Stimulated activated CD8-positive, alpha-beta memory T cell treated with anti-CD3 and anti-CD28 coated beads, Interleukin-4, amount 100 ng/mL, for 48 hours (primary cell): ENCODE measurements around the gene ARHGEF19.
A peak's percentile ranks its signal among the peaks of the same experiment; 100 is the strongest.
"Not testable (repeated sequence)": the region's sequence is repeated elsewhere in the genome, so short reads cannot be mapped to it uniquely, and the experiment has no call there.

Source experiments
- DNase-seq: peaks from one replicate; pipeline ENCODE4 v3.0.0-alpha.2; 2020

The ARHGEF19 gene

DNA sequence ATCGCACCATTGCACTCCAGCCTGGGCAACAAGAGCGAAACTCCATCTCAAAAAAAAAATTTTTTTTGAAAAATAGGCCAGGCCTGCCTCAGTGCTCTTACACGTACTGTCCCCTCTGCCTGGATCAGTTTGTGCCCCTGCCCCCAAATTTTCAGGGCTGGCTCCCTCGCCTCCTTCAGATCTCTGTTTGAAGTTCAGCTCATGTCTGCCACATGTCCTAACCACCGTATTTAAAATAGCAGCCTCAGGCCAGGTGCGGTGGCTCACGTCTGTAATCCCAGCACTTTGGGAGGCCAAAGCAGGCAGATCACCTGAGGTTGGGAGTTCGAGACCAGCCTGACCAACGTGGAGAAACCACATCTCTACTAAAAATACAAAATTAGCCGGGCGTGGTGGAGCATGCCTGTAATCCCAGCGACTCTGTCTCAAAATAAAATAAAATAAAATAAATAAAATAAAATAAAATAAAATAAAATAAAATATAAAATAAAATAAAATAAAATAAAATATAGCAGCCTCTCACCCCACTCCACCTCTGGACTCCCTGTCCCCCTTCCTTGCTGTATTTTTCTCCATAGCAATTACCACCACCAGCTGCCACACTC lies 48.7 kb downstream of the ARHGEF19 start:
- not testable (repeated sequence) for DNase-seq

DNA sequence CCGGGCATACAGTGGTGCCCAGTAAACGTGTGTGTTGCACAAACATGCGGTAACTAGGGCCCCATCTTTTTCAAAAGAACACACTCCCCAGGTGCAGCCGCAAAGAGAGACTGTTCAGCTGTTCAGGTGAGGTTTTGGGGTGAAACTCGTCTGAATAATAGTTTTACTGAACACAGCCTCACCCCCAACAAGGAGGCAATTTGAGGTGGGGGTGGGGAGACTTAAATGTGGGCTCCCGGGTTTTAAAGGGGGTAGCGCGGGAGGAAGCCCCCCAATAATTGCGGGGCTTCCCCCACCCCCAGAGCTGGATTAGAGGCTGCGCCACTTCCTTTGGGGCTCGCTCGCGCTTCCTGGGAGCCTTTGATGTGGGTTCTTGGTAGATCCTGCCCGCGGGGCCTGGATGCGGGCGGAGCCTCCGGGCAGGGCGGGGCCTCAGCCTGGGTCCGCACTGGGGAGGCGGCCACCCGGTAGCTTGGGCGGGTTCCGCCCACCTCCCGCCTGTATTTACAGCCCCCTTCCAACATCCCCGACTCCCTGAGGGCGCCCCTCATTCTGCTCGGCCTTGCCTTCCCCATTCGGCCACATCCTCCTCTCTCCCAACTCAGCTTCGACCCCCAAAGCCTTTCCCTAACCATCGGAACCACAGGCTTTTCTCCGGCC lies 50.2 kb downstream of the ARHGEF19 start:
- peak; percentile 73 for DNase-seq

DNA sequence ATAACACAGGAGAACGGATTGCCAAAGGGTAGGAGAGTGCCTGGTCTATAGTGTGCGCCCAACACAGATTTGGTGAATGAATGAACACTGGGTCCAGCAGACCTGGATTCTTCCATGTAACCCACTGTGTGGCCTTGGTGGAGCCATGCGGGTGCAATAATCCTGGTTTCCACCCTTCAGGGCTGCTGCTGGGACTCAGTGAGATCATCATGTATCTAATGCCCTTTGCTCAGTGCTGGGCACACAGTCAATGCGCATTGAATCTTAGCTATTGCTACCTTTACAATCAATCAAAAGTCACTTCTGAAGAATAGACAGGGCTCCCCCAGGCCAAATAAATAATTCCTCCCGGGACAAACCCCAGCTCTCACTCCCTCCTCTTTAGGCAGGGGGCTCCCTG lies 50.7 kb downstream of the ARHGEF19 start:
- no peak for DNase-seq

DNA sequence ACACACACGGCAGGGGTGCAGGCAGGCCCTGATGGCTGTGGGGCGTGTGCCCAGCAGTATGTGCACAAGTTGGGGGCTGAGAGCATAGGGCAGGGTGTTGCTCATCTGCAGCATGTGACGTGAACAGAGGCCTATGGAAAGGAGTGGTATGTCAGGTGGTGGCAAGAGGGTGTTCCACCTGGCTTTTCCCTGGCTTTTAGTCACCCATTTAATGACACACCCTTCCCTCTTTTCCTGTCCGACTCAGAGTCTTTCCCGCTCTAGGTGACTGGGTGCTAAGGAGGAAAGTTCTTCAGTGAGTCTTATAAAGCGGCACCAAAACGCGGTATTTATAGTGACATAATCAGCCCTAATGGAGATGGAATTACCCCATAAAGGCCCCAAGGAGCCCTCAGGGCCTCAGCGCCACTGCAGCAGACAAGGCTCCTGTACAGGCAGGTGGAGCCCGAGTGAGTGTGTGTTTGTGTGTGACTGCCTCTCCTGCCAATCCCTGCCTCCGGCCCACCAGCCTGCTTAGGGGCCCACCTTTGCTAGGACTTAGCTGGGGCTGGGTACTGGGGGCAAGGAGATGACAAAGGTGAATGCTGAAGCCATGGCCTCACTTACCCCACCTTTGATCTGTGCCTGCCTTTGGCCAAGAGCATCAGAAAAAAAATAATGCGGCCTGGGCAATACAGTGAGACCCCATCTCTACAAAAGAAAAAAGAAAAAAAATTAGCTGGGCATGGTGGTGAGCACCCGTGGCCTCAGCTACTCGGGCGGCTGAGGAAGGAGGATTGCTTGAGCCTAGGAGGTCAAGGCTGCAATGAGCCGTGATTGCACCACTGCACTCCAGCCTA lies 53.2 kb downstream of the ARHGEF19 start:
- no peak for DNase-seq

DNA sequence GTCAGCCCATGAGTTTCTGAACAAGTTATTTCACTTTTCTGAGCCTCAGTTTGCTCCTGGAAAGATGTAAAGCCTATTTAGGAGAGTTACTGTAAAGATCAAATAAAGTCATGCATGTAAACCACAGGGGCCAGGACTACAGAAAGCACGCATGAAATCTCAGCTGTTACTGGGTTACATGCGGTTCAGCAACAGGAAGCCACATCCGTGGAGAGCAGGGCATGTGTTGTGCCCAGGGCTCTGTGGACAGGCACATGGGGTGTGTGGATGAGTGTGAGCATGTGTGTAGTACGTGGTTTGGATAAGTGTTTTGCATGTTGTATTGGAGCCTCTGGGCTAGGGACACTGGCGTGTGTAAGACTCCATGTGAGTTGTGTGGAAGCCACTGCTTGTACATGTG lies 54.4 kb downstream of the ARHGEF19 start:
- no peak for DNase-seq

DNA sequence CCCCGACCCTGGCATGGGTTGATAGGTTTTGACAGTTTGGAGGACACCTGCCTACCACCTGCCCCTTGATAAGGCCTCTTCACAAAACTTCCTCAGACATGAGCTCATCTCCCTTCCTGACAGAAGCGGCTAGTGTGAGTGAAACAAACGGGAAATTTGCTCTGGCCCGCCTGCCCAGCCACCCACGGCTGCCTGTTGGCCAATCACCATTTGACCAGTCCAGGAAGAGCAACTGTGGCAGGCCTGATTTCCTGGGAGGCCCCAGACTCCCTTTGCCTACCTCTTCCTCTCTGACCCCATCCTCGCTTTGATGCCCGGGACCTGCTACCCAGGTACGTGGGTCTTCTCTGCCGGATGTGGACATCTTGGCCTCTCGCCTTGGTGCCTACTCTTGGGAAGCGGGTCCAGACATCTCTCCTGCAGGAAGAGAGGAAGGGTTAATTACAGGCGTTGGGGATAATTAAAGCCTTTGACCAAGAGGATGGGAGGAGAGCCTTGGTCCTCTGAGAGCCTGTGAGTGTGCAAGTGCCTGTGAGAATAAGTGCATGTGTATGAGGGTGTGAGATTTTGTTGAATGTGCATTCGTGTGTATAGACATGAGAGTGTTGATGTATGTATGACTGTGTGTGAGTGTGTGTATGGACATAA lies 55.5 kb downstream of the ARHGEF19 start:
- DNase-seq: no peak

DNA sequence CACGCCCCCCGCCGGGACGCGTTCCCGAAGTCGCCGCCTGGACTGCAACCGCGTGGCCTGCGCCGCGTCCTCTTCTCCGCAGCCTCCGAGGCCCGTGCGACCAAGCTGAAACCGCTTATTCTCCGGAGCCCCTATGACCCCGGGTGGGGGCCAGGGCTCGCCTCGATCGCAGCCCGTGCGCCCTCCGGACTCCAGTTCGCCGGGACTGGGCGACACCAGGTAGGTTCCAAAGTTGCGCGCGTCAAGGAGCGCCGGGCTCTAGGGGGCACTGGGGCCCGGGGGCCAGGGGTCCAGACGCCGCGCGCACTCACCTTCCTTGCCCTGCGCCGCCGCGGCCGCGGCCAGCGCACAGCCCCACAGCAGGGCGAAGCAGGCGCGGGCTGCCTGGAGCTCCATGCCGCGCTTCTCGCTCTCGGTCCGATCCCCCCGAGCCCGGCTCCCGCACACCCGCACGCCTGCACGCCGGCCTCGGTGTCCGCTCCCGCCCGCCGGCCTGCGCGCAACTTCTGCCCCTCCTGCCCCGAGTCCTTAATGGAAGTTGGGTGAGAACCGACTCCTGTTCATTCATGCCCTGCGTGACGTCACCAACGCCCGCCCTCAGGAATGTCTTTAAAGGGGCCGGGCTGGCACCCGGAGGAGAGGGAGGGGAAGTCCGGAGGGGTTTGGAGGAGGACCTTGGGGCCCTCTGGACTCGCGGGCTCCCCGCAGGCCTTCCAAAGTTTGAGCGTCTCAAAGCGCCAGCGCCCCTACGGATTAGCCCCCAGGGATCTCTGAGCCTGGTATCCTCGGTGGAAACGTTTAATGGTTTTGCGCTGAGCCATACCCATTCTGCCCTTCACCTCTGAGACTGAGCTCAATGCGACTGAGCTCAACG lies 56.7 kb downstream of the ARHGEF19 start, which contains the start of gene EPHA2:
Gene EPHA2 (minus strand): TSS at position 533 of the 874 bp plus-strand sequence. CDS start 137 bp downstream, at position 396.
- no peak for DNase-seq

DNA sequence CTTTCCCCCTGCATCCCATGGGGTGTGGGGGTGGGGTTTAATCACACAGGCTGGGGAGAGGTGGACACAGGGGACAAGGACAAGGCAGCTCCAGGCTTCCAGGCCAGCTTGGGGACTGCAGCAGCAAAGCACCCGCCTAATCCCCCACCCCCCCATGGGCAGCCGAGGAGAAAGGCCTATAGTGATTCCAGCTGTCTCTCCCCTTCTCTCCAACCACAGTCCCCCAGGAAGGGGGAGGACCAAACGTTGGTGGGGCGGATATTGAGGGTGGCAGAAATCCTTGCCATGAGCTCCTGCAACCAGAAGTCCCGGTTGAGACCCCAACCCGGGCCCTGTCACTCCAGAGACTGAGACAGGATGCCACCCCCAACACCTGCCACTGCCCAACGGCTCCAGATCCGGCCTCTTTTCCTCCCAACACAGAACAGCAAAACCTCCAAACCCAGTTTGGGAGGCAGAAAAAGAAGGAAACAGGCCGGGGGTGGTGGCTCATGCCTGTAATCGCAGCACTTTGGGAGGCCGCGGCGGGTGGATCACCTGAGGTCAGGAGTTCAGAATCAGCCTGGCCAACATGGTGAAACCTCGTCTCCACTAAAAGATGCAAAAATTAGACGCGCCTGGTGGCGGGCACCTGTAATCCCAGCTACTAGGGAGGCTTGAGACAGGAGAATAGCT lies 58.3 kb downstream of the ARHGEF19 start:
- DNase-seq: no peak

DNA sequence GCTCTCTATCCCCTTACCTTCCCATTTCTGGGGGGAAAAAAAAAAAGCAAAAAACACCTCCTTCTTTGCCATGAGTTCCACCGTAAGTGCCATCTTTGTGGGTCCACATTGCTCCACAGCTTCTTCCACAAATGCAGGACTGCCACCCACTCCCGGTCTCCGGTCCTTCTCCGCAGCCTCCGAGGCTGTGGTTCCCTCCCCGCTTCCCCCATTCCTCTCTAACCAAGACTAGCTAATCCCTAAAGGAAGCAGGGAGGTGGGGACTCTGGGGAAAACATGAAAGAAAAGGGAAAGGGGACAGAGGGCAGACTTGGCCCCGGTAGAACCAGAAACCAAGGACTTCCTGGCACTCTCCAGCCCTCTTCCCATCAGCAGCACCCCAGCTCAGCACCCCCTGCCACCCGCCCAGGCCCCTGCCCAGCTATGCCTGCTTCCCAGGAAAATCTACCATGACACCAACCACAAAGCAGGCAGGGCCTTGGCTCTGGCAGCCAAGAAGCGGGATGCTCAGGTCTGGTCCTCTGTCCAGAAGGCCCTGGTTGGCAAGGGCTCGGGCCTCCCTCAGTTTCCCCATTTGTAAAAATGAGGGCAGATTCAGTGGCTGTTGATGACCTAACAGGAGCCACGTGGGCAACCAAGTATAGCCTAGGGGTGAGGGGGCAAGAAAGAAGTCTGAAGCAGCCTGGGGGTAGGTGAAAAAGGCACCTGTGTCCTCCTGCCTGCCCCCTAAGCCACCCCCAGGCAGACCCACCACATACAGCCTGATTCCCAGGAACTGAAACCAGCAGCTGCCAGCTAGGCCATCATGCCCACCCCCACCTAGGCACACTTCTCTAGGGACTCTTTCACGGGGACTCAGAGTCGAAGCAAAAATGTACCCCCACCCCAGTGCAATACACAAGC lies 59.1 kb downstream of the ARHGEF19 start:
- no peak for DNase-seq

DNA sequence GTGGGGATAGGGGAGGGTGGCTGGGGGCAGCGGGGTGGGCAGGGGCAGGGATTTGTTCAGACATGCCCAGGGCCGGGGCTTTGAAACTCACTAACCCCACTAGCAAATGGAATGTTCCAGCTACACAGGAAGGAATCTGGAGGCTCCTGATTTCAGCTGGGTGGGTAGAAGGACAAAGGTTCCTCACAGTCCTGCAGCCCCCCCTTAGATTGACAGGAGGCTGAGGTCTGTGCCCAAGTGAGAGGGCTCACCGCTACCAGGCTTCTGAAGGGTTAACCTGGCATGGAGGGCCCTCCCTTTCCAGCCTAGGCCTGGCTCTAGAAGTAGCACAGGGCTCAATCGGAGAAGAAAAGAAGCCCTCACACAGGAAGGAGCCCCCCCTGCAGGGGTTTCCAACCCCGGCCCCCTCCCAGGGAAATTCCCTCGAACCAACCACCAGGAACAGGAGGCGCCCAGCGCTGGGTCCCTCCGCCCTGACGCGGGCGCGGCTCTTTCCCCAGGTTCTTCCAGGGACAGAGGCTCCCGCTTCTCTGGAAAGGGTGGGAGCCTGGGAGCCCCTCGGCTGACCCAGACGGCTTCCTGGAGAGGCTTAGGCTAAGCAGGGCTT lies 59.9 kb downstream of the ARHGEF19 start:
- DNase-seq: no peak

DNA sequence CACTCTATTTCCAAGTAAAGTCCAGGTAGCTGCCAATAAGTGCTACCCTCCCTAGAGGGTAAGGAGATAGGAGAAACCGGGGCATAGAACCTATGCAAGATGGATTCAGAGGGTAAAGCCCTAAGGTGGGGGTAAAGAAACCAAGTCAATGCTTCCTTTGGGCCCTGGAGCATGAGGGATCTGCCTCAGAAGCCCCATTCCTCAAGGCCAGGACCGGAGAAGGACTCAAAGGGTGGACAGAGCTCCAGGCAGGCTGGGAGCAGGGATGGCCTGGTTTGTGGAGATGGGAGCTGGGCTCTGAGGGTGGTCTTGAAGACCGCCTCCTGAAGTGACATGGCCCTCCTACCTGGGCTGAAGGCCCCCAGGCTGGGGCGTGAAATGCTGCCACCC lies 60.5 kb downstream of the ARHGEF19 start:
- DNase-seq: no peak

DNA sequence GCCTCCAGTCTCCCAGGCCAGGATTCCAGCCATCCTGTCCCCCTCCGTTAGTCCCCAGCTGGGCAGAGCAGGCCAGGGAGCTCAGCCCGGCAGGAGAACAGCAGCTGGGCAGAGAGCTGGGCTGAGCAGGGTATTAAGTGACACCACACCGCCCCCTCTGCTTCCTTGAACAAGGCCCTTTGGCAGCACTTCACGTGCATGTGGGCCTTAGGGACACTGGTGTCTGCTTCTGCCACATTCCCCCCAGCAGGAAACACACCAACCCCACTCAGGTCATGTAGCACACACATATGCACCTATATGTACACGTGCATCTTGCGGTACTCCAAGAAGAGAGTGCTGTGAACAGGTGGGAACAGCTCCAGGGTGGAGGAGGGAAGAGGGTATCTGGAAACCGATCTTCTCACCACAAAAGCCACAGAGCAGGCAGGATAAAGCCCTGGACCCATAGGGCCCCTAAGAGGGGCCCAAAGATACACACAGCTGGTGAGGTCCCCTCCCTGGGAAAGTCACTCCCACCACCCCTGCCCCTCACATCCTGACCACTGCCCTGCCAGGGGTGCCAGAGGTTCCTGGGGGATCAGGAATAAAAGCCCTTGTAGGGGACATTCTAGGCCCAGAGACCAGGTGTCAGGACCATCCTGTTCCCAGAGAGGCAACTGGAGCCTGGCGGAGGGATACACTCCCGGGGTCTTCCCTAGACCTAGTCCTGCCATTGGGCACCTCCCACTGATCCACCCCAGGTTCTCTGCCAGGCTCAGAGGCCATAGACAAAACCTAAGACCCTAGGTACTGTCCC lies 61.1 kb downstream of the ARHGEF19 start:
- DNase-seq: no peak

DNA sequence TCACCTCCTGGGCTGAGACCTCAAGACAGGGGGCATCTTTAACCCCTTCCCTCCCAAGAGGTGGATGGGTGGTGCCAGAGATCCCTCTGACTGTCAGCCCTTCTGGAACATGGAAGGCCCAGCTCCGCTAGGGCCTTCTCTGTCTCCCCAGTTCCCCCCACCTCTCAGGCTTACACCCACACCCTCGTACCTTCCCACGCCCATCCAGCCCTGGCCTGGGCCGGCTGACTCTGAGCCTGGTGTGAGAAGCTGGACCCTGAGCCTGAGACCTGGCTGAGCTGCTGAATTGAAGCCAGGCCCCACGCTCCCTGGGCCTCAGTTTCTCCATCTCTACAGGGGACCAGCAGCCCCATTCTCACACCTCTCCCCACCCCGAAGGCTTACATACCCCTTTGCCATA lies 61.9 kb downstream of the ARHGEF19 start:
- no peak for DNase-seq

DNA sequence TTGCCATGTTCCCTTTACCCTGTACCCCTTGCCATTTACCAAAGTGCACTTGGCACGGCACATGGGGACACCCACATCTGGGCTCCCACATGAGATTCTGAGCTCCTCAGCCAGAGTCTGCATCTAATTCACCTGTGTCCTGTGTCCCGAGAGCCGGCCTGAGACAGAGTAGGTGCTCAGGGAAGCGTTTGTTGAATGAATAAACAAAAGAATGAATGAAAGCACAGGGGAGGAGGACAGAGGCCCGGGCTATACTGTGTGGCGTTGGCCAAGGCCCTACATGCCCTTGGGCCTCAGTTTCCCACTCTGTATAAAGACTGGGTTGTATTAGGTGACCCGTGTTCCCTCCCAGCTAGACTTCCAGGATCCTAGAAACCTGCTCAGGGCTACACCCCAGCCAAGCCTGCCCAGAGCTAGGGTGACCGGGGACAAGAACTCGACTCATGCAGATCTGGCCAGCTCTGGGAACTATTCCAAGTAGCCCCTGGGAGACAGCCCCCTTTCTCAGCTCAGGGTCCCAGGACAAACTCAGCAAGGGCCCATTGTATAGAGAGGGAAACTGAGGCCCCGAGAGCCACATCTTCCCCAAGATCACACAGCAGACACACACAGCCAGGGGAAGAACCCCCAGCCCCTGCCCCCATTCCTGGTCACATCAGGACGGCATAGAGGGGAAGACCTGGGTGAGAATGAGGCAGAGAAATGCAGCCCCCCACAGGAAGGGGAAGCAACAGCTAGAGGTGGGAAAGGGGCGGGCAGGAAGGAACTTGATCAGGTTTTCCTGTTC lies 62.6 kb downstream of the ARHGEF19 start:
- DNase-seq: no peak

DNA sequence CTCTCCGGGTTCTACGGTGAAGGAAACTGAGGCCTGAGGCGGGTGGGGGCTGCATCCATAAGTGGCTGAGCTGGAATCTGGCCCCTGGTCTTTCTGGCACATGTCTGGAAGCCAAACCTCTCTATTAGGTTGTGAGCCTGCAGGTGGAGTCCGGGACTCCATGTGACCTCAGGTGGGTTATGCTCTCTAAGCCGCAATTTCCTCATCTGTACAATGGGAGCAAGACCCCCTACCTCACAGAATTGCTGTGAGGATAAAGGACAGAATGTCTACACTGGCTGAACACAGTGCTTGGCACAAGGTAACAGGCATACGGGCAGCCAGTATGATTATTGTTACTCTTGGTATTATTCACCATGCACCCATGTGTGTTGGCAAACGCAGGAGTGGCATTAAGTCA lies 63.3 kb downstream of the ARHGEF19 start:
- no peak for DNase-seq

DNA sequence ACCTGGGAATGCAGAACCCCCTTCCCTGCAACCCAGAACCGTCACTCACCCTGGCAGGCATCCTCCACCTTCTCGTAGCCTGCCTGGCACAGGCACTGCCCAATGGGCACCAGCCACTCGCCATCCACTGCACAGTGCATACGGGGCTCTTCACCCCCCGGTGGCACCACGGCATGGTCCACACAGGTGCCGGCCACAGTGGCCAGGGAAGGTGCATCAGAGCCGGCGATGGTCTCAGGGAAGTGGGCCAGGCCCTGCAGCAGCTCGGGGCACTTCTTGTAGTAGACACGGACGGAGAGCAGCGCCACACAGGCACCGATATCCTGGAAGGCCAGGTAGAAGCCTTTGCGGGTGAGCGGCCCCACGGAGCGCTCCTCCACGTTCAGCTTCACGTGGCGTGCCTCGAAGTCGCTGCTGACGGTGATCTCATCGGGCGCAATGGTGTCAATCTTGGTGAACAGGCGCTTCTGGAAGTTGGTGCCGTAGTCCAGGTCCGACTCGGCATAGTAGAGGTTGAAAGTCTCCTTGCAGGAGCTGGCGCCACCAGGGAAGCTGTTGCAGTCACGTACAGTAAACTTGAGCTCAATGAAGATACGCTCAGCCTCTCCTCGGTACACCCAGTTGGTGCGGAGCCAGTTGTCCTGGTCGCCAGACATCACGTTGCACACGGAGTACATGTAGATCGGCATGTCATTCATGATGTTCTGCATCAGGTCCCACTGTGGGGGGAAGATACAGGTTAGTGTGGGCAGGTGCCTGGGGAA lies 63.9 kb downstream of the ARHGEF19 start:
- DNase-seq: no peak
